NCI-H1092 treated with DMSO at 0.1 percent for 48 hours (cell line): ENCODE data around the gene CREBL2.
"Not testable (repeated sequence)": the region's sequence is repeated elsewhere in the genome, so short reads cannot be mapped to it uniquely, and the experiment has no call there.

Experiments
- DNase-seq: peaks from one replicate; lab custom pipeline; 2025; lab: John Stamatoyannopoulos, UW

CREBL2 gene, protein sequence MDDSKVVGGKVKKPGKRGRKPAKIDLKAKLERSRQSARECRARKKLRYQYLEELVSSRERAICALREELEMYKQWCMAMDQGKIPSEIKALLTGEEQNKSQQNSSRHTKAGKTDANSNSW

DNA sequence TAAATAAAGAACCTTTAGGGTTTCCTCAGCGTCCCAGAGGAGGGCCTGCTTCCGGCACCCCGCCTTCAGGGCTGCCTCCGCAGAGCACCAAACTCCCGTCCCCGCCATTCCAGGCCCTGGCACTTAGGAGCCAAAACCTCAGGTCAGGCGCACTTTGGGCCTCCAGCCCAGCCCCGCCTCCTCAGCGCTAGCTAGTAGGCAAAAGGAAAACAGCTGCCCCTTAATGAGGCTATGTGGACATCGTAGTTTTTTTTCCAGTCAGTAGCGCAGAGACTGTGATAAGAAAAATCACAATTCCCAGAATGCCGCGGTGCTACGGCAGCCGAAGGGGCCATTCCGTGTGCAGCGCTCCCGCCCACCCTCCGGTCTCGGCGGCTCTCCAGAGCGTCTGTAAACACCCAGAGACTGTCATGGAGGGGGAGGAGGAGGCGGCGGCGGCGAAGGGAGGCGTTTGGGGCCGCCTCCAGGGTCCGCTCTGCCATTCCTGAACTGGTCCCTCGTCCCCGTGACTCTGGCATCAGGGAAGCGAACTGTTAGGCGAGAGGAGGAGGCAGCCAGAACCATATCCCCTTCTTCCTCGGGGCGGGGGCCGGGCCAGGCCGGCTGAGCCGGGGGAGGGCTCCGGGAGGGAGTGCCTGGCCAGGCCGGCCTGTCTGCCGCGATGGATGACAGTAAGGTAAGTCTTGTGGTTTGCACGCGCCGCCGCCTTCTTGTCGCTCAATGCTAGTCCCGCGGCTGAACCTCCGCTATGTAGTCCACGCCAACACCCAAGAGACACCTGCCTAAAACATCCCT lies at the start of gene CREBL2:
Gene CREBL2, plus strand, starts transcription at position 365 of the 795 bp plus-strand sequence. Its CDS starts 297 bp downstream, at position 662.
- peak; percentile 98 for DNase-seq

DNA sequence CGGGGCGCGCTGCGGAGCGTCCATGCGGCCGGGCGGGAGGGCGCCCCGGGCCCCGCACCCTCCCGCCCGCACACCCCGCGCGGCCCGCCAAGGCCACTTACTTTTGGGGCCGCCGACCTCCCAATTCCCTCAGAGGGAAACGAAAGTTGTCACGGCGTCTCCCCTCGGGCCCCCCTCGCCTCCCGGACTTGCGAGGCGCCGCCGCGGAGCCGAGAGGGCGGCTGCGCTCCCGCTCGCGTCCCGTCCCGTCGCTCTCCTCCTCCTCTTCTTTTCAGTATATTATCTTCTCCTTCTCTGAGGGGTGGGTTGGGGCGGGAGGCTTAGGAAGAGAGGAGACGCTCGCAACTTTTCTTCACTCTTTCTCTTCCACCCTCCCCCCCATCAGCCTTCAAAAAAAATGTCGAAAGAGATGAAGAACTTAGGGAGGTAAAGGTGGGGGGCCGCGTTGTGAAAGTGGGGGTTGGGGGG lies 49.6 kb upstream of the CREBL2 start:
- peak; percentile 64 for DNase-seq

DNA sequence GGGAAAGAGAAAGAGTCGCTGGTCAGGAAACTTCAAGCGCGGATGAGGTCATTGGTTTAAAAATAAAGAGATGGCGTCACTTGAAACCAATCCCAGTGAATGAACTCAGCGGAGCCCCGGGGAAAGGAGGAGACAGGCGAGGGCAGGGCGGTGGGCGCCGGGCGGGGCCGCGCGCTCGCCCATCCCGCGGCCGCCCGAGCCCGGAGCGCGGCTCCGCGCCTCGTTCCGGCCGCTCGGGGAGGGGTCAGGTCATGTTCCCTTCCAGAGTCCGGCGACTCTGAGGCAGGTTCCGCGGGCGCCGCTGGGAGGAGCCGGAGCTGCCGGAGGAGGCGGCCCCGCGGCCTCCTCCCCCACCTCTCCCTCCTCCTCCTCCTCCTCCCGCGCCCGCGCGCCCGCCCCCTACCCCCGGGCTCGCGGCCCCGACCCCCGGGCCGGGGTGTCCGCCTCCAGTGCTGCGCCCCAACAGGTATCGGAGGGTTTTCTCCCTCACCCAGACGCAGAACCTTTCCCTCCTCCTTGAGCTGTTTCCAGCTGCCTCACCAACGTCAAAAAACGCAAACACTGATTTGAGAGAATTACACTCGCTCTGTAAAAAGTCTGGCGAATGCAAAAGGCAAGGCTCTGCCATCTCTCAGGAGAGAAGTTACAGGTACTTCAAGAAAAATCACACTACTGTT lies 49.0 kb upstream of the CREBL2 start, which contains the start of gene DUSP16:
Gene DUSP16, minus strand, starts transcription at position 279 of the 677 bp plus-strand sequence. CDS start 41,765 bp downstream, outside the sequence.
- DNase-seq, result peak; percentile 92

DNA sequence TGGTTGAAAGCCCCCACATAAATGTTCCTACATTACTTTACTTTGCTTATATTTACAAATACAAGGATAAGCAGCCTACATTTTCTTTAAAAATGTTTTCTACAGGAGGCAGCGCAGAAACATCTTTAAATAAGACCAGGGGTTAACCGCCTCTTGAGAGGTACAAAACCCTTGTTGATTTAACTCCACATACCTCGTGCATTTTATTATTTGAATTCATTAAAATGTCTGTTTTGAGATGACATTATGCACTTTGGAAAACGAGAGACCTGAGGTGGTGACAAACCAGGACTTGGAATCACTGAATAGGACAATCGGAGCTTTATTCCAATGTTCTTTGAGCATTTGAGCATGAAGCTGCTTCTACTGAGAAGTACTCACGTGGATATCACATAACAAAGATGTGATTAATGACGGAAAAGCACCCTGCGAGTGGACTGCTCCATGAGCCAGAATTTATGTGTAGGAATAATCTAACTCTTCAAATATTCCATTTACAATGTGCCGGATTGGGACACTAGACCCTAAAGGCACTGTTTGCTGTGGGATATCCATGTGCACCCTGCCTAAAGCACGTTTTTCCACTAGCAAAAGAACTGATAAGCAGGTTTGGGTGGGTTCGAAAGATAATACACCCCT lies 48.3 kb upstream of the CREBL2 start:
- DNase-seq, result peak; percentile 51

DNA sequence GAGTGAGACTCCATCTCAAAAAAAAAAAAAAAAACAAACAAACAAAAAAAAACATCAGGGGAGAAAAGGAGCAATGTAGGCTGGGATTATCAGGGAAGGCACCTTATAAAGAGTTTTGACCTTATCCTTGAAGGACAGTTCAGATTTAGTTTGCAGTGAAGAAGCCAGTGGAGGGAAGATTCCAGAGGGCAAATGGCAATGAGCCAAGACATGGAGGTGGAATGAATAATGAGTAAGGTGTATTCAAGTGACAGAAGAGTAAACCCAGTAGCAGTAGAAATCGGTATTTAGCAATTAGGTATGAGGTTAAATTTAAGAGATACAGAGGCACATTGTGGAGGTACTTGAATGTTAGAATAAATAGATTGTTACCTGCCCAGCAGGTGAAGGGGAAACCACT lies 46.8 kb upstream of the CREBL2 start:
- no peak for DNase-seq

DNA sequence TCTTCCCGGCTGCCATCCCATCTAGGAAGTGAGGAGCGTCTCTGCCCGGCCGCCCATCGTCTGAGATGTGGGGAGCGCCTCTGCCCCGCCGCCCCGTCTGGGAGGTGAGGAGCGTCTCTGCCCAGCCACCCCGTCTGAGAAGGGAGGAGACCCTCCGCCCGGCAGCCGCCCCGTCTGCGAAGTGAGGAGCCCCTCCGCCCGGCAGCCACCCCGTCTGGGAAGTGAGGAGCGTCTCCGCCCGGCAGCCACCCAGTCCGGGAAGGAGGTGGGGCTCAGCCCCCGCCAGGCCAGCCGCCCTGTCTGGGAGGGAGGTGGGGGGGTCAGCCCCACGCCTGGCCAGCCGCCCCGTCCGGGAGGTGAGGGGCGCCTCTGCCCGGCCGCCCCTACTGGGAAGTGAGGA lies 45.7 kb upstream of the CREBL2 start:
- not testable (repeated sequence) for DNase-seq

DNA sequence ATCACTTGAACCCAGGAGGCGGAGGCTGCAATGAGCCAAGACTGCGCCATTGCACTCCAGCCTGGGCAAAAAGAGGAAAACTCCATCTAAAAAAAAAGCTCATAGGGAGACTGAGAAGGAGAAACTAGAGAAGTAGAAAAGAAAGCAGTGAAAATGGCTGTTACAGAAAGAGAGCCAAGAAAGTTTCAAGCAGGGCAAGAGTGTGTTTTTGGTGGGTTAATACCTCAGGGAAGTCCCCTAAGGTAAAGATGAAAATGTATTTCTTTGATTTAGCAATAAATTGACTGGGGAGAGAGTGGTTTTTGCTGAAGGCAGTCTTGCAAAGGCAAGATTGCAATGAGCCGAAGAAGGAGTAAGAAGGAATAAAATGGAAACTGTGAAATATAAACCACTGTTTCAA lies 39.0 kb upstream of the CREBL2 start:
- DNase-seq, result no peak

DNA sequence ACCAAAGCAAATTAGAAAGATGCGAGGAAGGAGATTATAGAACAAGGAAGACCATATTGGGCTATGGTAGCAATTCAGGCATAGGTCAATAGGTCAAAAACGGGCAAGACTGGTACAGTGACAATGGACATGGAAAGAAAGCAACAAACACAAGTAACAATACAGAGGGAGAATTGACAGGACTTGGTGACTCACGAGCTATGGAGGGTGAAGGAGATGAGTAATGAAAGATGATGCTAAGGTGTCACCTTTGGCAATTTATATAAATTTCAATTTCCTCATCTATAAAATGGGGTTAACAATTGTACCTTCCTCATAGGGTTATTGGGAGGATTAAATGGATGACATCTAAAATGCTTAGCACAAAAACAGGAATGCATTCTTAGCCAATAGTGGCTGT lies 33.9 kb upstream of the CREBL2 start:
- no peak for DNase-seq

DNA sequence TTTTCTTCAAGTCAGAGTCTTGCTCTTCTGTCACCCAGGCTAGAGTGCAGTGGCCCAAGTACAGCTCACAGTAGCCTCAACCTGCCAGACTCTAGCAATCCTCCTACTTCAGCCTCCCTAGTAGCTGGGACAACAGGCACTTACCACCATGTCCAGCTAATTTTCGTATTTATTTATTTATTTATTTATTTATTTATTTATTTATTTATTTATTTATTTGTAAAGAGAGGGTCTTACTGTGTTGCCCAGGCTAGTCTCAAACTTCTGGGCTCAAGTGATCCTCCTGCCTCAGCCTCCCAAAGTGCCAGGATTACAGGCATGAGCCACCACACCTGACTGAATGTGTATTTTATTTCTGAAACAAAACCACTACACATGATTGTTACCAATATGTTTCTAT lies 31.0 kb upstream of the CREBL2 start:
- DNase-seq, result not testable (repeated sequence)

DNA sequence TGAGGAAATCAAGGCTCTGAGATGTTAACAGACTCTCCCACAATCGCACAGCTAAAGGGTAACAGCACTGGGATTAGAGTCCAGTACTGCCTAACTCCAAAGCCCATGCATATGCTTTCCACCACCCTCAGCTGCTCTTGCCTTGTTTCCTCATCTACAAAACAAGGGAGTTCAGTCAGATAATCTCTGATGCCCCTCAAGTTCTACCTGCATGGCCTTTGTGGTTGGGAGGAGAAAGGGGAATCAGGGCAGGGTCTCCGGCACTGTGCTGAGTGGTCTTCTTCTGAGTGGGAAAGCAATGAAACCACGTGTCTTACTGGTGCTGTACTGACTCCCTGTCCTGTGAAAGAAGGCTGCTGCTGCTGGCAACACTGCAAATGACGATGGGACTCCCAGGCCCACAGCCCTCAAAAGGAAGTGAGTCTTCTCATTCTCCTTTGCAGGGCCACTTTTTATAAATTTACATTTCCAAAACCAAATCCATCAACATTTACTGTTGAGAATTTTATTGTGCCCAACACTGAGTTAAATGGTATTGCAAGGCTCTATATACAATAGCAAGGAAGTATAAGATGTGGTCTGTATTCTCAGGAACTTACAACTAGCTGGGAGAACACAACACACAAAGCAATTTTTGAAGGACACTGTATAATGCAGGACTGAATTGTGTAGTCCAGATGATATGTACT lies 29.3 kb upstream of the CREBL2 start:
- no peak for DNase-seq

DNA sequence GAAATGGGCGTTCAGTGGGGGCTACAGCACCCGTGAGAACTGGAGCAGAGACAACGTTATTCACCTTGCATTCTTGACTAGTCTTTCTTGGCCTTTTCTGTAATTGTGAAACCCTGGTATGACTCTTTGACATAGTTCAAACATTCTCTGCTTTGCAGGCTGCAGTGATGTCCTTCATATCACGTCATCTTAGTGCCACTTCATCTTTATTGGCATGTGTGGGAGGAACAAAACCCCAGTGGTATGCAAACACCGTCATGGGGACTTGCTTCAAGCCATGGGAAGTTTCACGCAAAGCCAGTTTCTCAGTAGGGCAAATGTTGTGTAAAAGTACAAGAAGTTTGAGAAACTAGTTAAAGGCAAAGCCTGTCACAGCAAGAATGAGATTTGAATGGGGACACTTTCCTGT lies 28.8 kb upstream of the CREBL2 start:
- no peak for DNase-seq

DNA sequence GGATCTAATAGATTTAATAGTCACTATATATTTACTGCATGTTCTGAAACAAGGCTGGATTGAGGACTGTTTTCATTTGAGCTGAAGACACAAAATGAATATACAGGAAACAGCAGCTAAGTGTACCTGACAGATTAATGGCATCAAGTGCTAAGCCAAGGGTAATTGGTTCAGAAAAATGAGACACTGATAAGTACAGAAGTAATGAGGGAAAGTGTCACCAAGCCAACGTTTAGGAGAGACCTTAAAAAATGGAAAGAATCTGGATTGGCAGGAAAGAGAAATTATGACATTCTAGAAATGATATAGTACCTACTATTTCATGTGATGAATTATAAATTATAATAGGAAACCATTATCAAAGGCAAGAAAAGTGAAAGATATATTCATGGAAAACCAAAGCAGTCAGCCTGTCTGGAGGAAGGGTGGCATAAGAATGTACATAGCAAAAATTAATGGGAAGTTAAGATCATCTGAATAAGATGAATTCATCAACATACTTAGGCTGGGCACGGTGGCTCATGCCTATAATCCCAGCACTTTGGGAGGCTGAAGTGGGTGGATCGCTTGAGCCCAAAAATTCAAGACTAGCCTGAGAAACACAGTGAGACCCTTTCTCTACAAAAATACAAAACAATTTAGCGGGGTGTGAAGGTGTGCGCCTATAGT lies 28.0 kb upstream of the CREBL2 start:
- DNase-seq, result no peak

DNA sequence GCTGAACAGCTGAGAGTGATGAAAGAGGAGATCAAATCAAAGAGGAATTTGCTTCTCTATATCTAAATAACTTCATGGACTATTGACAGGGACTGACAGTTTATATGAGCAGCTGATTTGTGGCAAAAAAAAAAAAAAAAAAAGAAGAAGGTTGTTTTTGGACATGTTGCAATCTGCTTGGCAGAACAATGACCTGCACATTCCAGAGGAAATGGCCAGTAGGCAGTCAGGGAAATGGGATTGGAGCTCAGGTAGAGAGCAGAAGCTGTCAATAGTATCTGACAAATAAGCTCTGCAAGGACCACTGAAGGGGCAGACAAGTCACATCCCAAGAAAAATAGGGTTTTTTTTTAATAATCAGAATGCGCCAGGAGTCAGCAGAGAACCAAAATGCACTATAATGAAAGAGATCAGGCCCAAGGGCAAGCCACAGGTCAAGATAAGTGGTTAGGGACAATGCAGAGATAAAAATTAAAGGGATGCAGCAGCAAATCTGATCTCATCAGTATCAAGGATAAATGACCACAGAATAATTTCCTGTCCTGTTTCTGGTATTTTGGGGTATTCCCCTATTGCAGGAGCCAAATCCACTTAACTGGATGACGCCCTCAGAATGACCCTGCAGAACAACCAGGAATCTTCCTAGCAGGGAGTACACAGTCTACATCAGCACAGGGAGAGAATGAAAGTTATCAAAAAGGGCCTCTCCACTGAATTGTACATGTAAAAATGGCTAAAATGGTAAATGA lies 26.4 kb upstream of the CREBL2 start:
- no peak for DNase-seq

DNA sequence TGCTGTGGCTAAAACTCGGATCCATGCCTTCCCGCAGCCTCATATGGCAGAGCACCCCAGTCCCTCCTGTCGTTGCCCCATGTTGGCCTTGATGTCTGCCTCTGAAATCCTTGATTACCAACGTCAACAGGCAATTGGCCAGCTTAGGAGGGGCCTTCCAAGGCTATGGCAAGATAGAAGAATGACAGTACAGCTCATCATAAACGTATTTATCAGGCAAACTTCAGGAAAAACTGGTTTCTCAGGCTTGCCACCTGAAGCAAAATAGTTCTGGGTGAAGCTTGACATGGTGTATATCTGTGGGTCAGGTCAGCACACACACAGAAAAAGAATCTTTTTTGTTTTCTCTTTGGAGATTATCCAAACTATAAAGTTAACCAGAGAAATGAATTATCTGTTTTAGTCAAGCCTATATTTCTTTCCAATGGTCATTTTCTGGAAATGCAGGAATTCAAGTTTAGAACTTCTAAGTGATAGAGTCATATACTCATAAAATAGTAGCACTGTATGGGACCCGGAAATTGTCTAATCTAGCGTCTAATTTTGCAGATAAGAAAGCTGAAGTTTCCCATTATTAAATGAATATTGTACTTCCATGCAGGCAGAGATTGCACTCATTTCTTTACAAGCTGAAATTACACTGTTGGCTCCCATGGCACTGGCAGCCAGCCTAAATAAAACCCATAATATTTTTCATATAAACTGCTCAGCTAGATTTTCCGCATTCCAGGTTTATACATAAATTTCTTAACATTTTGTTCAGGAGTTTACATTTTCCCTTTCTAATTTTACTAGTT lies 24.6 kb upstream of the CREBL2 start:
- no peak for DNase-seq

DNA sequence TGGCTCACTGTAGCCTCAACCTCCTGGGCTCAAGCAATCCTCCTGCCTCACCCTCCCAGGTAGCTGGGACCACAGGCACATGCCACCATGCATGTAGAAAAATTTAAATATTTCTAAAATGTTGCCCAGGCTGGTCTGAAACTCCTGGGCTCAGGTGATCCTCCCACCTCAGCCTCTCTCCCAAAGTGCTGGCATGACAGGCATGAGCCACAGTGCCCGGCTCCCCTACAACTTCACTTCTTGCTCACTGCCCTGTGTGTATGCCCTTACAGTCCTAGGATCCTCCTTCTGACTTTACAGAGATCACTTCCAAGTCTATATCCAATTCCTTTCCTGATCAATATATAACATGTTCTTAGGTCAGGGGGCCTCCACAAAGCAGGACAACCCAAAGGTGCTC lies 23.8 kb upstream of the CREBL2 start:
- no peak for DNase-seq

DNA sequence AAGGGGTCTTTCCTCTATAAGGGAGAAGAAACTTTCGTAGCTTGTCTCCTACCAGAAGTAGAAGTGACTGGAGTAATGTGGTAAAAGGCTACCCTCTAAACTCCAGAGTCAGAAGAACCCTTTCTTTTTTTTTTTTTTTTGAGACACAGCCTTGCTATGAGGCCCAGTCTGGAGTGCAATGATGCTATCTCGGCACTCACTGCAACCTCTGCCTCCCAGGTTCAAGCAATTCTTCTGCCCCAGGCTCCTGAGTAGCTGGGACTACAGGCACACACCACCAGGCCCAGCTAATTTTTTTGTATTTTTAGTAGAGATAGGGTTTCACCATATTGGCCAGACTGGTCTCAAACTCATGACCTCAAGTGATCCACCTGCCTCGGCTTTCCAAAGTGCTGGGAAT lies 23.2 kb upstream of the CREBL2 start:
- DNase-seq, result not testable (repeated sequence)

DNA sequence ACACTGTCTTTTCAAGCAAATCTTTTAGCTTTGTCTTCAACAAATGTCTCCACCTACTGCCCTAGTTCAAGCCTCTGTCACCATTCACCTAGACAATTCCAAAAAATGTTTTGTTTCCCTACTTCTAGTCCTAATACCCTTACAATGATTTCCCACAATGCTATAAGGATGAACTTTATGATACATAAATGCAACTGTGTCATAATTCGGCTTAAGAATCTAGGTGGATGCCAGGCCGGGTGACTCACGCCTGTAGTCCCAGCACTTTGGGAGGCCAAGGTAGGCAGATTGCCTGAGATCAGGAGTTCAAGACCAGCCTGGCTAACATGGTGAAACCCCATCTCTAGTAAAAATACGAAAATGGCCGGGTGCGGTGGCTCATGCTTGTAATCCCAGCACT lies 20.7 kb upstream of the CREBL2 start:
- DNase-seq, result no peak

DNA sequence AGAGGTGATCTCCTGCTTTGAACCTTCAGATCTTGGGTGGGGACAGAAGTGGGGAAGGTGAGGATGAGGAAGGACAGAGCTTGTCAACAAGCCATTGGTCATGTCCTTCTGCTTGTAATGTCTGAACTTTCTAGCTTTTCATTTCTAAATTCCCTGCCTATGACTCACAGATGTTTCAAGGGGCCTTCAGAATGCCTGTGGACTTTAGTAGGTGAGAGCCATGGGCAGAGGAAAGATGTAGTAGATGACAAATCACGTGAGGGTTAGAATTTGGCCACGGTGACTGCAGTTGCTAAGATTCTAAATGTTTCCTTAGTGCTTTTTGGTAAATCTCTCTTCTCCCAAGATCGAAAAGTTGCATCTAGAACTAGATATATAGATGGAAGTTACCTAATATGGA lies 18.7 kb upstream of the CREBL2 start:
- no peak for DNase-seq

DNA sequence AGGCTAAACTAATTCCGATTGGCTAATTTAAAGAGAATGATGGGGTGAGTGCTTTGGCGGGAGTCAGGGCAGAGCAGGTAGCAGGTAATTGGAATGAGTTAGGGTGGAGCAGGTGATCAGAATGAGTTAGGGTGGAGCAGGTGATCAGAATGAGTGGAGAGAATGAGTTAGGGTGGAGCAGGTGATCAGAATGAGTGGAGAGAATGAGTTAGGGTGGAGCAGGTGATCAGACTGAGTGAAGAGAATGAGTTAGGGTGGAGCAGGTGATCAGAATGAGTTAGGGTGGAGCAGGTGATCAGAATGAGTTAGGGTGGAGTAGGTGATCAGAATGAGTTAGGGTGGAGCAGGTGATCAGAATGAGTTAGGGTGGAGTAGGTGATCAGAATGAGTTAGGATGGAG lies 15.7 kb upstream of the CREBL2 start:
- not testable (repeated sequence) for DNase-seq

DNA sequence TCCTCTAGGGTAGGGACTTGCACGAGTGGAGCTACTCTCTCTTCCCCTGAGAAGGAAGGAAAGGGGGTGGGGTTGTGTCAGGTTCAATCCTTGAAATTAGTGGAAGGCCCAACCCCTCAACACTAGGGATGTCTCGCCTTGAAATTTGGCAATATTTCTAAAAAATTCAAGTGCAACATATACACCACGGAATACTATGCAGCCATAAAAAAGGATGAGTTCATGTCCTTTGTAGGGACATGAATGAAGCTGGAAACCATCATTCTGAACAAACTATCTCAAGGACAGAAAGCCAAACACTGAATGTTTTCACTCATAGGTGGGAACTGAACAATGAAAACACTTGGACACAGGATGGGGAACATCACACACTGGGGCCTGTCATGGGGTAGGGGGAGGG lies 15.1 kb upstream of the CREBL2 start:
- not testable (repeated sequence) for DNase-seq
